ENCODE data around the gene DSG4. TPM values are rescaled to one million over a fixed set of nuclear protein-coding genes. Genes with fewer than 3 reads are reported as not detected.

The DSG4 gene
- total and polyA plus RNA-seq, 9 of the 15 experiments (the other 6 are each of a cell fraction or from before 2014, with no cell fraction given) = not detected

DNA sequence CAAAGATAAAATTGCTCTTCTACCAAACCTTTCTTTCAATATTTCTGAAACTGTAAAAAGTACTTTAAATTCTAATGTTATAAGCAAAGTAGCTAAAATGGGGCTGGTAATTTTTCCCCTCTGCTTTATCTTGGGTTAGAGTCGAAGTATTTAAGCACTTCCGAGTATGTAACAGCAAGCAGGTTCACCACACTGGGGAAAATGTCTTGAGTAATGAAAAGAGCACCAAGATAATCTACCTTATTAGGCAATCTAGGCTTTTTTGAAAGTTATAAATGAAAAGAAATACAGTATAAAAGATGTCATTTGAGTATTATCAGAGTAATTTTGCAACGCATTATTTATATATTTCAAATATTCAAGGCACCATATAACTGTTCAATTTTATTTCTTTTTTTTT lies 70.3 kb downstream of the DSG4 start:
- Histone ChIP-seq H4K20me1 (replicated peaks; ENCODE audit: control insufficient read depth, insufficient read depth, low read length) (no peaks in the 10 kb centered on the region), H3K36me3 (ENCODE audit: control insufficient read depth, insufficient read depth, low read length) (no peaks in the 10 kb centered on the region), H3K79me2 (ENCODE audit: control insufficient read depth, insufficient read depth, low read length) (no peaks in the 10 kb centered on the region), H3K27ac (ENCODE audit: extremely low read depth, low read depth, low read length) (no peak overlapping the region), H3K9me3 (replicated peaks; ENCODE audit: control insufficient read depth, insufficient read depth, low read depth, low read length) (no peaks in the 10 kb centered on the region), H3K4me3 (no peak overlapping the region), H3K4me2 (ENCODE audit: insufficient read depth, low read length) (no peak overlapping the region), H3K9me1 (ENCODE audit: control insufficient read depth, insufficient read depth, low read length) (no peaks in the 10 kb centered on the region), H3K4me1 (replicated peaks in 1 of 2; ENCODE audit: control insufficient read depth in 2 of 2, insufficient read depth in 2 of 2, low read length in 2 of 2) (no peaks in the 10 kb centered on the region), H3K27me3 (ENCODE audit: control insufficient read depth in 2 of 2, insufficient read depth in 2 of 2, low read length in 2 of 2) (peaks cover 0 to 3% of the 10 kb centered on the region in 2 experiments; a peak in 1 of 5 replicates), H3K9ac (ENCODE audit: insufficient read depth in 1 of 2, low read depth in 2 of 2, low read length in 2 of 2) (no peak overlapping the region), H2AFZ (ENCODE audit: low read depth, low read length) (peak overlapping the region; percentile 30; the same call in 1 of the 2 replicates)
- CTCF ChIA-PET (ENCODE audit: low intra/inter-chr PET ratio) = no interaction called here
- FAIRE-seq = peak; percentile 49
- in situ Hi-C loops (cut with MboI) = no loop called here
- DNase-seq (ENCODE audit: extremely low read depth in 1 of 4, low spot score in 3 of 4) = peak in 1 of 4 experiments; percentile 14
- 0% methylated on average over 3 of the region's 3 CpGs for WGBS (ENCODE audit: insufficient coverage, low coverage, missing lambda C conversion rate)
- POLR2A ChIA-PET = interaction anchor here (1.3 kb wide), 1 partner anchor 14 kb away, joined by 4 read pairs; no protein-coding TSS in a partner anchor
- ATAC-seq = peak; percentile 55
- intact Hi-C loops (cut with micrococcal nuclease) = no loop called here
- peak; percentile 28; the same call in 1 of the 2 replicates for TF ChIP-seq POLR2H (tag; IDR thresholded peaks at IDR 0.05; ENCODE audit: low read depth)
- no peak for TF ChIP-seq MAFG (tag; conservative IDR thresholded peaks at IDR 0.05)
- no peak for TF ChIP-seq ZNF253 (CRISPR knock-in tag; conservative IDR thresholded peaks at IDR 0.05)
- no peak for TF ChIP-seq NELFE (IDR thresholded peaks at IDR 0.05; ENCODE audit: insufficient read depth, insufficient read length)
- TF ChIP-seq ETV1 (tag; conservative IDR thresholded peaks at IDR 0.05; ENCODE audit: low read depth) = 0 out of 2 replicates have a peak, but pooled peaks have one; percentile 8
- TF ChIP-seq CEBPB (tag; IDR thresholded peaks at IDR 0.05) = peak; percentile 51
- BruUV-seq (replicated peaks) = no TSS peak

All from K562 (cell line).